ENCODE results near the gene WDR70. TPM values are rescaled to one million over a fixed set of nuclear protein-coding genes. Genes with fewer than 3 reads are reported as not detected.

WDR70 gene
- total RNA-seq, 1 experiment from 2014 or later = 78.2 TPM

- Histone ChIP-seq H3K27me3 (ENCODE audit: insufficient read depth, low read depth) (no peaks in the 10 kb centered on the region), H3K27ac (no peak overlapping the region), H3K79me2 (ENCODE audit: low read depth) (no peaks in the 10 kb centered on the region), H3K9me3 (ENCODE audit: insufficient read depth, low read depth) (no peaks in the 10 kb centered on the region), H3K4me1 (replicated peaks; ENCODE audit: insufficient read depth) (no peaks in the 10 kb centered on the region), H3K4me3 (no peak overlapping the region), H2AFZ (no peak overlapping the region), H4K20me1 (ENCODE audit: insufficient read depth) (no peaks in the 10 kb centered on the region), H3K4me2 (no peak overlapping the region), H3K36me3 (ENCODE audit: low read depth) (no peaks in the 10 kb centered on the region), H3F3A (ENCODE audit: insufficient read depth, low read depth) (no peaks in the 10 kb centered on the region), H3K9me2 (ENCODE audit: insufficient read depth) (no peaks in the 10 kb centered on the region)
- BruUV-seq (replicated peaks) = no TSS peak
- no peak for DNase-seq
- ChIA-PET POLR2A (ENCODE audit: unreplicated experiment) (no interaction called here), CTCF (interaction anchor here (0.8 kb wide), 1 partner anchor 23 kb away, joined by 3 read pairs; no protein-coding TSS in a partner anchor)
- intact Hi-C loops (cut with micrococcal nuclease; ENCODE audit: unreplicated experiment) = no loop called here
- no peak for TF ChIP-seq CTCF (conservative IDR thresholded peaks at IDR 0.05)
- no peak for TF ChIP-seq EZH2 (IDR thresholded peaks at IDR 0.05; ENCODE audit: low read depth)
Observed at GRCh38 chr5:37570597-37570996, 191.5 kb downstream of the WDR70 start.

- intact Hi-C loops (cut with micrococcal nuclease; ENCODE audit: unreplicated experiment) = no loop called here
- ChIA-PET POLR2A (ENCODE audit: unreplicated experiment) (no interaction called here), CTCF (no interaction called here)
- Histone ChIP-seq H3K79me2 (ENCODE audit: low read depth) (no peaks in the 10 kb centered on the region), H3K27me3 (ENCODE audit: insufficient read depth, low read depth) (no peaks in the 10 kb centered on the region), H3K4me2 (no peak overlapping the region), H3K9me2 (ENCODE audit: insufficient read depth) (no peaks in the 10 kb centered on the region), H2AFZ (no peak overlapping the region), H3K36me3 (ENCODE audit: low read depth) (no peaks in the 10 kb centered on the region), H3K27ac (no peak overlapping the region), H3K4me1 (replicated peaks; ENCODE audit: insufficient read depth) (no peaks in the 10 kb centered on the region), H3K9me3 (ENCODE audit: insufficient read depth, low read depth) (no peaks in the 10 kb centered on the region), H4K20me1 (ENCODE audit: insufficient read depth) (no peaks in the 10 kb centered on the region), H3F3A (ENCODE audit: insufficient read depth, low read depth) (no peaks in the 10 kb centered on the region), H3K4me3 (no peak overlapping the region)
- no TSS peak for BruUV-seq (replicated peaks)
- no peak for DNase-seq
- TF ChIP-seq CTCF (conservative IDR thresholded peaks at IDR 0.05) = no peak
- no peak for TF ChIP-seq EZH2 (IDR thresholded peaks at IDR 0.05; ENCODE audit: low read depth)
Observed at GRCh38 chr5:37571985-37572384, 192.9 kb downstream of the WDR70 start.

- Histone ChIP-seq H3F3A (ENCODE audit: insufficient read depth, low read depth) (no peaks in the 10 kb centered on the region), H3K27me3 (ENCODE audit: insufficient read depth, low read depth) (no peaks in the 10 kb centered on the region), H3K9me3 (ENCODE audit: insufficient read depth, low read depth) (no peaks in the 10 kb centered on the region), H3K4me3 (no peak overlapping the region), H3K79me2 (ENCODE audit: low read depth) (no peaks in the 10 kb centered on the region), H3K9me2 (ENCODE audit: insufficient read depth) (no peaks in the 10 kb centered on the region), H3K27ac (no peak overlapping the region), H2AFZ (no peak overlapping the region), H4K20me1 (ENCODE audit: insufficient read depth) (no peaks in the 10 kb centered on the region), H3K36me3 (ENCODE audit: low read depth) (no peaks in the 10 kb centered on the region), H3K4me1 (replicated peaks; ENCODE audit: insufficient read depth) (no peaks in the 10 kb centered on the region), H3K4me2 (no peak overlapping the region)
- no peak for TF ChIP-seq CTCF (conservative IDR thresholded peaks at IDR 0.05)
- no peak for TF ChIP-seq EZH2 (IDR thresholded peaks at IDR 0.05; ENCODE audit: low read depth)
- ChIA-PET CTCF (no interaction called here), POLR2A (ENCODE audit: unreplicated experiment) (interaction anchor here (0.7 kb wide), 1 partner anchor 1592 kb away, joined by 3 read pairs; no protein-coding TSS in a partner anchor)
- no peak for DNase-seq
- intact Hi-C loops (cut with micrococcal nuclease; ENCODE audit: unreplicated experiment) = no loop called here
- BruUV-seq (replicated peaks) = no TSS peak
Observed at GRCh38 chr5:37575541-37576489, 196.7 kb downstream of the WDR70 start.

Data from PC-9 (cell line).